Aorta (tissue), 5 donors: ENCODE data around the gene GLYR1. TPM values are rescaled to one million over a fixed set of nuclear protein-coding genes. Genes with fewer than 3 reads are reported as not detected.

Experiments used
- ATAC-seq: fragments of 200-7000 bp; cut with Tn5 transposase; one replicate; pipeline ENCODE4 v1.9.1; 2022; ENCODE audit warnings: moderate library complexity; ENCODE audit not compliant: low FRiP score
- DNase-seq, 2 donors: peaks; one replicate each; pipeline ENCODE4 v3.0.0-alpha.2; 2020
- H3K27ac ChIP-seq, 2 donors: one replicate each; pipeline ENCODE4 v1.5.1; 2013; ENCODE audit warnings: low read length in 2 of 2, mild to moderate bottlenecking in 2 of 2, moderate library complexity in 2 of 2, control low read depth in 1 of 2, inconsistent platforms in 1 of 2, low read depth in 1 of 2
- H3K27me3 ChIP-seq, 2 donors: one replicate each; pipeline ENCODE4 v1.6.1; 2013; ENCODE audit warnings: control low read depth in 1 of 2, low read length in 1 of 2, mild to moderate bottlenecking in 1 of 2, moderate library complexity in 1 of 2; ENCODE audit not compliant: insufficient read depth in 2 of 2, control insufficient read depth in 1 of 2
- H3K36me3 ChIP-seq, 2 donors: one replicate each; pipeline ENCODE4 v1.6.1; 2013; ENCODE audit warnings: control low read depth in 1 of 2, low read length in 1 of 2, mild to moderate bottlenecking in 1 of 2; ENCODE audit not compliant: insufficient read depth in 2 of 2, control insufficient read depth in 1 of 2
- H3K4me1 ChIP-seq, 2 donors: one replicate each; pipeline ENCODE4 v1.6.1; 2013; ENCODE audit warnings: low read length in 2 of 2, control low read depth in 1 of 2, mild to moderate bottlenecking in 1 of 2, moderate library complexity in 1 of 2; ENCODE audit not compliant: insufficient read depth in 2 of 2, control insufficient read depth in 1 of 2
- H3K4me3 ChIP-seq, 2 donors: one replicate each; pipeline ENCODE4 v1.5.1; 2013; ENCODE audit warnings: low read length in 2 of 2, control low read depth in 1 of 2, mild to moderate bottlenecking in 1 of 2
- H3K9me3 ChIP-seq: one replicate; pipeline ENCODE4 v1.6.1; 2013; ENCODE audit warnings: mild to moderate bottlenecking, low read length; ENCODE audit not compliant: control insufficient read depth
- WGBS, 2 donors: extraction: QIAGEN DNeasy Blood & Tissue Kit; methylation state at CpG; one replicate each; pipeline ENCODE4 v1.1.7; 2013; 5-methylcytosine and 5-hydroxymethylcytosine counted together
- intact Hi-C, 2 donors: fragments of 100-400 bp; cut with DNase I; formaldehyde crosslinking; loops; one replicate each; pipeline versions ENCODE4 v1.14.2 to v1.15.0; 2022
- polyA plus RNA-seq, 2 donors: library from polyadenylated mRNA; stranded (reverse); fragments of 200-250 nt; gene quantifications; one replicate each; pipeline ENCODE4 v1.2.3, GENCODE V29; 2013
- total RNA-seq, 2 donors: library from RNA; stranded (reverse); fragmentation: NEBNext Ultra II Directional; extraction: Animal tissue kit (Norgen Biotek cat#: 25700); gene quantifications; one replicate each; pipeline ENCODE4 v1.2.1, GENCODE V29; 2021
- donor health status: healthy with polysubstance abuse.
- donor health status: Bipolar disorder and iron deficiency.
- donor health status: DM: no; HTN: no; CAD: no.
- donor health status: DM: no; HTN: no; CAD: no.
- donor health status: DM: yes; HTN: yes; CAD: no.

GLYR1 gene
- total and polyA plus RNA-seq, 4 donors: 33.3 to 73.2 (median 59.0) TPM

DNA sequence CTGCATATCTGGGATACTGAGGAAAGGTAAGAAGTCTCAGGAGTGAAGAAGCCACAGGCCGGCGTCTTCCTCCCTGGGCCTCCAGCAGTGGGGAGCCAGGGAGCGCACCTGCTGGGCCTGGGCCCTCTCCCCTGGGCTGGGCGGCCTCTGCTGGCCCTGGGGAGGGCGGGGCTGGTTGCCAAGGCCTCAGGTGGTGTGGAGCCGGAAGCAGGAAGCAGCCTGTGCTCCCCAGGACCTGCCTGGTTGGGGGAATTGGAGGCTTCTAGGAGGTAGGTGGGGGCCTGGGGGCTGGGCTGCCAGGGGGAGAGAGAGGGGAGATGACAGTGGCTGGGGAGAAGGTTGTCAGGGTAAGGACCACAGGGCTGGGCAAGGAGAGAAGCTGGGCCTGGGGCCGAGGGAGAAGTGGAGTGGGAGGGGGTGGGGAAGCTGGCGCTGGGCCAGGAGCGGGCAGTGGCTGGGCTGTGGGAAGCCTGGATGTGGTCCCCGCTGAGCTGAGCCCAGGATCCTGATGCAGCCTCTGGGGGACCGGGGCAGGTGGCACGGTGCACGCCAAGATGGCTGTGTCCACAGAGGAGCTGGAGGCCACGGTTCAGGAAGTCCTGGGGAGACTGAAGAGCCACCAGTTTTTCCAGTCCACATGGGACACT is 51.8 kb downstream of the GLYR1 start, which contains the start of gene SMIM22:
Gene SMIM22, plus strand, starts transcription at position 189 of the 647 bp plus-strand sequence. Its CDS starts 366 bp downstream, at position 555.
- Histone ChIP-seq H3K9me3 (peaks cover 1% of the 10 kb centered on the region), H3K36me3 (no peaks in the 10 kb centered on the region), H3K27ac (no peak within 1 kb of the TSS), H3K4me3 (no peak within 1 kb of the TSS), H3K27me3 (no peaks in the 10 kb centered on the region), H3K4me1 (no peaks in the 10 kb centered on the region)
- intact Hi-C loops: no loop called here
- 63% methylated on average over 14 of the region's 14 CpGs for WGBS, 2 donors
- DNase-seq: no peak
- no peak for ATAC-seq

DNA sequence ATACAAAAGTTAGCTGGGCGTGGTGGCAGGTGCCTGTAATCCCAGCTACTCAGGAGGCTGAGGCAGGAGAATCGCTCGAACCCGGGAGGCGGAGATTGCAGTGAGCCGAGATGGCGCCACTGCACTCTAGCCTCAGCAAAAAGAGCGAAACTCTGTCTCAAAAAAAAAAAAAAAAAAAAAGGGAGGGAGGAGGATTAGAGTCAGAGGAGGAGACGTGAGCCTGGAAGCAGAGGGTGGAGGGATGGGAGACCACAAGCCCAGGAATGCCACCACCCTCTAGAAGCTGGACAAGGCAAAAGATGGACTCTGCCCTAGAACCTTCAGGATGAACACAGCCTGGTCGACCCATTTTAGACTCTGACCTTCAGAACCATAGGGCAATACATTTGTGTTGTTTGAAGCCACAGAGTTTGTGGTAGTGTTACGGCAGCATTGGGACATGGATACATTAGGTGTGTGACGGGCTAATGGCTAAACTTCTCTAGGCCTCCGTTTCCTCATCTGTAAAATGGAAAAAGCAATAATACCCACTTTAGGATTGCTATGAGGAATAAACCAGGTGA is 54.1 kb downstream of the GLYR1 start:
- H3K4me3 ChIP-seq: no peak overlapping the region
- intact Hi-C loops: no loop called here
- 67 to 74% methylated on average over 13 of the region's 13 CpGs for WGBS, 2 donors
- H3K27me3 ChIP-seq: no peaks in the 10 kb centered on the region
- peaks cover 1% of the 10 kb centered on the region for H3K9me3 ChIP-seq
- H3K4me1 ChIP-seq: no peaks in the 10 kb centered on the region
- no peak overlapping the region for H3K27ac ChIP-seq
- ATAC-seq (no peak), DNase-seq (no peak)
- H3K36me3 ChIP-seq: no peaks in the 10 kb centered on the region

DNA sequence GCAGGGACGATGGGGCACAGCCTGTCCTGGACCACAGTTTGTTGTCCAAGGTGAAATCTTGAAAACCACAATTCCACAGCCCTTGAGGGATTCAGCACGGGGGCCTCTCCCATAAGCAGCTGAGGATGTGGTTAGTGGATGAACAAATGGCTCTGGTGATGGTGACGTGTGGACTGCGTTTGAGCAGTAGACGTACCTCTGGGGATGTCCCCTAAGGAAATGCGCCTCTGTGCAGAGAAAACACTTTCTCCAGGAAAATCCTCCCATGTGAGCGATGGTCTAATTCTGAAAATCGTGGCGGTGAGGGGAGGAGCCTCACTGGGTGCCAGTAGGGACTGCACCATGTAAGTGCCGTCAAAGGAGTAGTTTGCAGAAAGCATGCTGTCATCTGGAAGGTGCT is 56.2 kb downstream of the GLYR1 start:
- no peak overlapping the region for H3K27ac ChIP-seq
- WGBS, 2 donors: 69 to 70% methylated on average over 10 of the region's 10 CpGs
- no peak overlapping the region for H3K4me3 ChIP-seq
- no peaks in the 10 kb centered on the region for H3K36me3 ChIP-seq
- H3K27me3 ChIP-seq: no peaks in the 10 kb centered on the region
- intact Hi-C loops: no loop called here
- DNase-seq (no peak), ATAC-seq (no peak)
- peaks cover 1% of the 10 kb centered on the region for H3K9me3 ChIP-seq
- H3K4me1 ChIP-seq: no peaks in the 10 kb centered on the region

DNA sequence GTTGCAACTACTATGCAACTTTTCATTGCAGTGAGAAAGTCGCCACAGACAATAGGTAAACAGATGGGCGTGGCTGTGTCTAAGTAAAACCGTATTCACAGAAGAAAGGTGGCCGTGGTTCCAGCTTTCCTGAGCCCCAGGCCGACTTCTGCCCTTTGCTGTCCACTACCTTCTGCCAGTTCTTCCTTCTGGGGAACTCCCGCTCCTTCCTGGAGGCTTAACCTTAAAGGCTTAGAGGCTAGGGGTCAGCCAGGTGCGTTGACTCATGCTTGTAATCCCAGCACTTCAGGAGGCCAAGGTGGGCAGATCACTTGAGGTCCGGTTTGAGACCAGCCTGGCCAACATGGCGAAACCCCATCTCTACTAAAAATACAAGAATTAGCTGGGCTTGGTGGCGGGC is 56.8 kb downstream of the GLYR1 start:
- WGBS, 2 donors: 86% methylated on average over 10 of the region's 10 CpGs
- intact Hi-C loops: no loop called here
- DNase-seq (no peak), ATAC-seq (no peak)
- Histone ChIP-seq H3K27me3 (no peaks in the 10 kb centered on the region), H3K36me3 (no peaks in the 10 kb centered on the region), H3K4me1 (no peaks in the 10 kb centered on the region), H3K27ac (no peak overlapping the region), H3K4me3 (no peak overlapping the region), H3K9me3 (peaks cover 1% of the 10 kb centered on the region)

GRCh38 chr16:4788910-4789309 is 58.2 kb downstream of the GLYR1 start:
- no peak for ATAC-seq
- Histone ChIP-seq H3K4me3 (no peak overlapping the region), H3K4me1 (no peaks in the 10 kb centered on the region), H3K36me3 (no peaks in the 10 kb centered on the region), H3K9me3 (peaks cover 1% of the 10 kb centered on the region), H3K27me3 (no peaks in the 10 kb centered on the region), H3K27ac (no peak overlapping the region)
- WGBS, 2 donors: 87 to 91% methylated on average over 7 of the region's 7 CpGs
- no peak for DNase-seq
- intact Hi-C loops: no loop called here

DNA sequence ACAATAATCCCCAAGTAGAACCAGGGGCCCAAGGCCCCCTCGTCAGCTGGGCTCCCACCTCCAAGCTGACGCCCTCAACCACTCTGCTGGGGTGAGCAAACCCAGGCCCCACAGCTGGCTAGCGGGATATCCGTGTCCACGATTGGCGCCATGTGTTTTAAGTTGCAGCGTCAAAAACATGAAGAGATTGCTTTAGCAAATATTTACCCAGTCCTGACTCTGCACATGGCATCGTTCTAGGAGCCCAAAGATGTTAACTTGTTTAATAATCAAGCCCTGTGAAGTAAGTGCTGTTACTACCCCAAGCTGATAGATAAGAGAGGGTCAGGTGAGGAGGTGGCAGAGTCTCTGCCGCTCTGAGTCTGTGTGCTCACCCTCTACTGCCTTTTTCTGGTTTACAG is 58.6 kb downstream of the GLYR1 start:
- Histone ChIP-seq H3K36me3 (no peaks in the 10 kb centered on the region), H3K27ac (no peak overlapping the region), H3K4me1 (no peaks in the 10 kb centered on the region), H3K4me3 (no peak overlapping the region), H3K9me3 (peaks cover 1% of the 10 kb centered on the region), H3K27me3 (no peaks in the 10 kb centered on the region)
- intact Hi-C loops: no loop called here
- DNase-seq (no peak), ATAC-seq (no peak)
- WGBS, 2 donors: 60% methylated on average over 9 of the region's 9 CpGs

DNA sequence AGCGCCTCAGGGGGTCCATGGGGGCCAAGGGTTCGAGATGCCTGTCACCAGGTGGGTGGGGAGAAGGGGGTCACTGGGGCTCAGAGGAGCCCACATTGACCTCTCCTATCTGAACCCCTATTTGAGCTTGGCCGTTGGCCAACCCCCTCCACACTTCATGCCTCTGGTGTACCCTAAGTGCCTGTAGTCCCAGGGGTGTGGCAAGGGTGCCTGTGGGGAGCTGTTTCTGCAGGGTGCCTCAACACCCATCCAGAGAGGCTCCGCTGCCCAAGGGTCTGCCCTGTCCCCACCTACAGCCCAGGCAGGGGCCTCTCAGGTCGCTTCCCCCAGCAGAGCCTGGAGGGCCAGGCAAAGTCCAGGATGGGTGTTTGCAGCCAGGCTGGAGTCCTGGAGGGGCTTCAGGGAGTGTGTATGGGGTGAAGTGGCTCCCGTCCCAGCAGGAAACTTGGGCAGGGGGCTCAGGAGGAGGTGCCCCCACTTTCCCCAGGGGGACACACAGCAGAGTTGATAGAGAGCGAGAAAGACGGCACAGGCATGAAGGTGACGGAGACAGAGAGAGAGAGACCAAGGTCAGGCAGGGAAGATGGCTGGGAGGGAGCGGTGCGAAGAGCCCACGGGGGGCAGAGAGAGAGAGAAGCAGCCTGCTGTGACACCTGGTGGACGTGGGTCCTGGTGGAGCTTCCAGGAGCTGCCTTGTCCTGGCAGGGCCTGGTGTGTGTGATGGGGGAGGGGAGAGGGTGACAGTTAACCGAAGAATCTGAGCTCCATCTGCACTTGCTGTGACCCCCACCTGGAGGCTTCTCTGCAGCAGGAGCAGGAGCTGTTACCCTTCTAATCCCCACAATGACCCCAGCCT is 59.2 kb downstream of the GLYR1 start, which contains the start of gene SEPTIN12:
Gene SEPTIN12, minus strand, starts transcription at position 719 of the 856 bp plus-strand sequence. Its CDS starts 700 bp downstream, at position 19.
- Histone ChIP-seq H3K9me3 (peaks cover 1% of the 10 kb centered on the region), H3K27ac (no peak within 1 kb of the TSS), H3K4me1 (no peaks in the 10 kb centered on the region), H3K36me3 (no peaks in the 10 kb centered on the region), H3K4me3 (no peak within 1 kb of the TSS), H3K27me3 (no peaks in the 10 kb centered on the region)
- no peak for DNase-seq
- ATAC-seq: no peak
- 74 to 76% methylated on average over 14 of the region's 14 CpGs for WGBS, 2 donors
- intact Hi-C loops: no loop called here

GRCh38 chr16:4787068-4787467 is 60.0 kb downstream of the GLYR1 start:
- no peak overlapping the region for H3K27ac ChIP-seq
- DNase-seq (no peak), ATAC-seq (no peak)
- H3K4me1 ChIP-seq: no peaks in the 10 kb centered on the region
- no peaks in the 10 kb centered on the region for H3K27me3 ChIP-seq
- 95 to 96% methylated on average over 8 of the region's 8 CpGs for WGBS, 2 donors
- H3K9me3 ChIP-seq: peaks cover 1% of the 10 kb centered on the region
- no peaks in the 10 kb centered on the region for H3K36me3 ChIP-seq
- intact Hi-C loops: no loop called here
- H3K4me3 ChIP-seq: no peak overlapping the region
